DND-41 (cell line): Measurements from ENCODE around the gene MRPL1.

ENCODE experiments used
- EZH2 ChIP-seq: IDR thresholded peaks from 3 replicates; pipeline ENCODE4 v1.6.1; 2012; ENCODE audit warnings: borderline replicate concordance, low read depth, mild to moderate bottlenecking, moderate library complexity, low read length, inconsistent platforms; ENCODE audit not compliant: severe bottlenecking
- TF ChIP-seq, protein P1 (sequence below): IDR thresholded peaks from 2 replicates; pipeline ENCODE4 v1.5.1; 2012; ENCODE audit warnings: borderline replicate concordance, low read length, moderate library complexity, mild to moderate bottlenecking; ENCODE audit not compliant: poor library complexity, severe bottlenecking; ENCODE audit errors: extremely low read depth

DNA sequence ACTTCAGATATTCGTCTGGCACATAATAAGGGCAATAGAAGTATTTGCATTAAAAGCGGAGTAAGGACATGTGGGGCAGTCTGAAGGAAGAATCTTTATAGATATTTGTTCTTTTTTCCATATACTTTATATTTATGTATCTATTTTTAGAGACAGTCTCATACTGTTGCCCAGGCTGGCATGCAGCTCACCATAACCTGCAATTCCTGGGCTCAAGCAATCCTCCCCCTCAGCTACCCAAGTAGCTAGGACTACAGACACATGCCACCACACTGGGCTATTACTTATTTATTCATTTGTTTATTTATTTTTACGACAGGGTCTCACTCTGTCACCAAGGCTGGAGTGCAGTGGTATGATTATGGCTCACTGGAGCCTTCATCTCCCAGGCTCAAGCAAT, 16.7 kb upstream of the MRPL1 start:
- TF ChIP-seq, protein P1, sequence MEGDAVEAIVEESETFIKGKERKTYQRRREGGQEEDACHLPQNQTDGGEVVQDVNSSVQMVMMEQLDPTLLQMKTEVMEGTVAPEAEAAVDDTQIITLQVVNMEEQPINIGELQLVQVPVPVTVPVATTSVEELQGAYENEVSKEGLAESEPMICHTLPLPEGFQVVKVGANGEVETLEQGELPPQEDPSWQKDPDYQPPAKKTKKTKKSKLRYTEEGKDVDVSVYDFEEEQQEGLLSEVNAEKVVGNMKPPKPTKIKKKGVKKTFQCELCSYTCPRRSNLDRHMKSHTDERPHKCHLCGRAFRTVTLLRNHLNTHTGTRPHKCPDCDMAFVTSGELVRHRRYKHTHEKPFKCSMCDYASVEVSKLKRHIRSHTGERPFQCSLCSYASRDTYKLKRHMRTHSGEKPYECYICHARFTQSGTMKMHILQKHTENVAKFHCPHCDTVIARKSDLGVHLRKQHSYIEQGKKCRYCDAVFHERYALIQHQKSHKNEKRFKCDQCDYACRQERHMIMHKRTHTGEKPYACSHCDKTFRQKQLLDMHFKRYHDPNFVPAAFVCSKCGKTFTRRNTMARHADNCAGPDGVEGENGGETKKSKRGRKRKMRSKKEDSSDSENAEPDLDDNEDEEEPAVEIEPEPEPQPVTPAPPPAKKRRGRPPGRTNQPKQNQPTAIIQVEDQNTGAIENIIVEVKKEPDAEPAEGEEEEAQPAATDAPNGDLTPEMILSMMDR = no peak
- no peak for TF ChIP-seq EZH2
